HG02610 (cell line): Measurements from ENCODE around the gene ERF.

ENCODE experiments used
- ATAC-seq: cut with Tn5 transposase; IDR thresholded peaks from one replicate; pipeline ENCODE4 v1.9.1; 2021; ENCODE audit warnings: mild to moderate bottlenecking, moderate library complexity; ENCODE audit not compliant: unreplicated experiment

Gene ERF

GRCh38 chr19:42217520-42218437, 37.1 kb downstream of the ERF start, which contains the start of gene DEDD2:
DEDD2 (minus strand) TSS chr19:42217677; CDS start chr19:42217007, 670 bp downstream.
- ATAC-seq, result peak; percentile 81

GRCh38 chr19:42216653-42217519, 38.0 kb downstream of the ERF start:
- no peak for ATAC-seq

- no peak for ATAC-seq
These were observed 40.0 kb downstream of the ERF start for GRCh38 chr19:42214810-42215485.

- no peak for ATAC-seq
These were observed 42.0 kb downstream of the ERF start for GRCh38 chr19:42212886-42213285.

GRCh38 chr19:42208612-42209011, 46.3 kb downstream of the ERF start:
- ATAC-seq, result no peak

GRCh38 chr19:42207767-42208271, 47.1 kb downstream of the ERF start:
- no peak for ATAC-seq

GRCh38 chr19:42206871-42207755, 47.8 kb downstream of the ERF start:
- ATAC-seq, result no peak

- ATAC-seq, result no peak
These were observed 50.3 kb downstream of the ERF start for GRCh38 chr19:42204664-42205063.

- ATAC-seq, result no peak
These were observed 51.2 kb downstream of the ERF start for GRCh38 chr19:42203700-42204099.

- no peak for ATAC-seq
These were observed 52.5 kb downstream of the ERF start for GRCh38 chr19:42202290-42202880.

GRCh38 chr19:42201489-42202289, 53.2 kb downstream of the ERF start:
- no peak for ATAC-seq

- ATAC-seq, result no peak
These were observed 54.7 kb downstream of the ERF start for GRCh38 chr19:42200116-42200715.

- ATAC-seq, result peak; percentile 39
These were observed 55.4 kb downstream of the ERF start for GRCh38 chr19:42199440-42200115.

GRCh38 chr19:42198676-42199439, 56.1 kb downstream of the ERF start:
- ATAC-seq, result peak; percentile 31
